Chondrocyte (in vitro differentiated cells): ENCODE results near the gene PPP1R9B. TPM values are rescaled to one million over a fixed set of nuclear protein-coding genes. Genes with fewer than 3 reads are reported as not detected.

Source experiments
- DNase-seq: peaks from one replicate; pipeline ENCODE4 v3.0.0; 2021; ENCODE audit warnings: mixed read lengths, low spot score
- H3K27ac Mint-ChIP-seq: one replicate; pipeline ENCODE4 v1.8.0; 2021; ENCODE audit warnings: mild to moderate bottlenecking, moderate library complexity, mixed read lengths; ENCODE audit not compliant: unreplicated experiment
- H3K27me3 Mint-ChIP-seq: 2 replicates; pipeline ENCODE4 v1.8.0; 2021; ENCODE audit warnings: low read depth, mixed read lengths
- H3K36me3 Mint-ChIP-seq: 2 replicates; pipeline ENCODE4 v1.8.0; 2021; ENCODE audit warnings: low read depth, mixed read lengths
- H3K4me1 Mint-ChIP-seq: 2 replicates; pipeline ENCODE4 v1.8.0; 2021; ENCODE audit warnings: low read depth, mild to moderate bottlenecking, mixed read lengths
- H3K4me3 Mint-ChIP-seq: one replicate; pipeline ENCODE4 v1.8.0; 2021; ENCODE audit warnings: mild to moderate bottlenecking, moderate library complexity, mixed read lengths; ENCODE audit not compliant: unreplicated experiment
- H3K9me3 Mint-ChIP-seq: 2 replicates; pipeline ENCODE4 v1.8.0; 2021; ENCODE audit warnings: low read depth, mixed read lengths
- CTCF ChIP-seq: fragments of 200-600 bp; sonication (generic); IDR thresholded peaks from 2 replicates; pipeline ENCODE4 v1.5.0; 2021; ENCODE audit warnings: antibody characterized with exemption, mild to moderate bottlenecking, moderate library complexity
- total RNA-seq: library from RNA; stranded (reverse); gene quantifications from 3 replicates; pipeline ENCODE4 v1.2.1, GENCODE V29; 2021

The PPP1R9B gene
- total RNA-seq, 1 donor from 2014 or later = 79.3 TPM

- no peak overlapping the region for H3K27ac Mint-ChIP-seq
Measured at GRCh38 chr17:50115756-50116155, 34.7 kb downstream of the PPP1R9B start.

GRCh38 chr17:50114849-50115357 lies 35.6 kb downstream of the PPP1R9B start:
- peaks cover 20% of the 10 kb centered on the region for H3K4me1 Mint-ChIP-seq
- H3K27me3 Mint-ChIP-seq = no peaks in the 10 kb centered on the region
- no peak for DNase-seq
- H3K27ac Mint-ChIP-seq = no peak overlapping the region
- peaks cover 11% of the 10 kb centered on the region for H3K36me3 Mint-ChIP-seq
- H3K9me3 Mint-ChIP-seq = no peaks in the 10 kb centered on the region
- H3K4me3 Mint-ChIP-seq = no peak overlapping the region
- peak; percentile 85 for TF ChIP-seq CTCF

More at GRCh38 chr17:50115756-50116155, 34.7 kb downstream of the PPP1R9B start:
- no peak for TF ChIP-seq CTCF
- no peak for DNase-seq
- H3K9me3 Mint-ChIP-seq = no peaks in the 10 kb centered on the region
- H3K4me3 Mint-ChIP-seq = no peak overlapping the region
- H3K4me1 Mint-ChIP-seq = peaks cover 20% of the 10 kb centered on the region
- H3K27me3 Mint-ChIP-seq = no peaks in the 10 kb centered on the region
- peaks cover 11% of the 10 kb centered on the region for H3K36me3 Mint-ChIP-seq

GRCh38 chr17:50114401-50114800 lies 36.1 kb downstream of the PPP1R9B start:
- no peak for TF ChIP-seq CTCF
- H3K4me1 Mint-ChIP-seq = peaks cover 20% of the 10 kb centered on the region
- H3K9me3 Mint-ChIP-seq = no peaks in the 10 kb centered on the region
- H3K27ac Mint-ChIP-seq = no peak overlapping the region
- no peak overlapping the region for H3K4me3 Mint-ChIP-seq
- H3K27me3 Mint-ChIP-seq = no peaks in the 10 kb centered on the region
- no peak for DNase-seq
- peaks cover 7% of the 10 kb centered on the region for H3K36me3 Mint-ChIP-seq

GRCh38 chr17:50113624-50114320 lies 36.7 kb downstream of the PPP1R9B start:
- Mint-ChIP-seq H3K27me3 (no peaks in the 10 kb centered on the region), H3K4me3 (no peak overlapping the region), H3K4me1 (peaks cover 20% of the 10 kb centered on the region), H3K27ac (no peak overlapping the region), H3K9me3 (no peaks in the 10 kb centered on the region), H3K36me3 (peaks cover 8% of the 10 kb centered on the region)
- no peak for DNase-seq
- no peak for TF ChIP-seq CTCF

GRCh38 chr17:50112694-50113093 lies 37.8 kb downstream of the PPP1R9B start:
- no peak for DNase-seq
- Mint-ChIP-seq H3K27ac (no peak overlapping the region), H3K4me1 (peaks cover 20% of the 10 kb centered on the region), H3K9me3 (no peaks in the 10 kb centered on the region), H3K36me3 (peaks cover 10% of the 10 kb centered on the region), H3K27me3 (no peaks in the 10 kb centered on the region), H3K4me3 (no peak overlapping the region)
- no peak for TF ChIP-seq CTCF
